PFSK-1 (cell line): Measurements from ENCODE around the gene FAM83B.

Source experiments
- SIN3A ChIP-seq: IDR thresholded peaks from 2 replicates; pipeline ENCODE4 v1.6.1; 2012; ENCODE audit warnings: mild to moderate bottlenecking, low read length, moderate library complexity, borderline replicate concordance; ENCODE audit not compliant: insufficient read depth
- TAF1 ChIP-seq: IDR thresholded peaks from 2 replicates; pipeline ENCODE4 v1.6.1; 2012; ENCODE audit warnings: low read length, control low read depth, borderline replicate concordance; ENCODE audit not compliant: insufficient read depth

Gene FAM83B

GRCh38 chr6:54990001-54990400, 143.4 kb downstream of the FAM83B start:
- no peak for TF ChIP-seq SIN3A
- no peak for TF ChIP-seq TAF1
